HepG2 (cell line): ENCODE results near the gene RAPGEF6. TPM values are rescaled to one million over a fixed set of nuclear protein-coding genes. Genes with fewer than 3 reads are reported as not detected.

ENCODE experiments used
- GPN1 ChIP-seq: sonication (generic); formaldehyde crosslinking; IDR thresholded peaks from 2 replicates; pipeline ENCODE4 v1.5.1; 2020; ENCODE audit warnings: missing genetic modification reagents, borderline replicate concordance
- HNF4G ChIP-seq, 2 experiments: sonication (generic) in 1 of 2; formaldehyde crosslinking in 1 of 2; IDR thresholded peaks; 2 replicates each; pipeline versions ENCODE4 v1.4.0 to v1.6.1; 2011 to 2020; ENCODE audit warnings: borderline replicate concordance in 2 of 2, low read depth in 2 of 2, mild to moderate bottlenecking in 2 of 2, low read length in 1 of 2, missing genetic modification reagents in 1 of 2, moderate library complexity in 1 of 2
- JUNB ChIP-seq: sonication (generic); formaldehyde crosslinking; IDR thresholded peaks from 2 replicates; pipeline ENCODE4 v1.8.0; 2022; ENCODE audit warnings: missing genetic modification reagents, mild to moderate bottlenecking, borderline replicate concordance
- PRDM4 ChIP-seq: sonication (generic); formaldehyde crosslinking; IDR thresholded peaks from 2 replicates; pipeline ENCODE4 v1.9.0; 2021; ENCODE audit warnings: missing genetic modification reagents, borderline replicate concordance
- SMYD3 ChIP-seq: sonication (generic); formaldehyde crosslinking; IDR thresholded peaks from 2 replicates; pipeline ENCODE4 v1.8.1; 2023; ENCODE audit warnings: mild to moderate bottlenecking, missing genetic modification reagents
- SYNCRIP ChIP-seq: fragments of 200-400 bp; formaldehyde crosslinking; IDR thresholded peaks from 2 replicates; pipeline ENCODE4 v1.6.1; 2018; ENCODE audit warnings: mild to moderate bottlenecking, low read depth, low read length; ENCODE audit not compliant: insufficient read depth
- ZFP41 ChIP-seq: sonication (generic); formaldehyde crosslinking; IDR thresholded peaks from 2 replicates; pipeline ENCODE4 v1.4.0; 2020; ENCODE audit warnings: mild to moderate bottlenecking, missing genetic modification reagents, borderline replicate concordance
- ZNF33A ChIP-seq: sonication (generic); formaldehyde crosslinking; IDR thresholded peaks from 2 replicates; pipeline ENCODE4 v1.5.1; 2020; ENCODE audit warnings: missing genetic modification reagents, mild to moderate bottlenecking, moderate library complexity, borderline replicate concordance
- ZNF441 ChIP-seq: sonication (generic); formaldehyde crosslinking; IDR thresholded peaks from 2 replicates; pipeline ENCODE4 v1.7.0; 2021; ENCODE audit warnings: missing genetic modification reagents, borderline replicate concordance
- polyA plus RNA-seq, 8 experiments: library from polyadenylated mRNA; depleted of rRNA in 3 of 8; stranded (reverse) in 7 of 8; unstranded in 1 of 8; fragments of >200 nt; fragmentation: Illumina TruSeq in 4 of 8; extraction: Trizol in 4 of 8; gene quantifications; 2 replicates each; pipeline versions ENCODE4 v1.2.1 to v1.2.3, GENCODE V29; 2011 to 2016; ENCODE audit warnings: low read depth in 4 of 8, missing spikeins in 1 of 8, mixed read lengths in 1 of 8; ENCODE audit not compliant: insufficient read depth in 1 of 8
- total RNA-seq, 5 experiments: library from RNA; depleted of rRNA; stranded (reverse); fragments of >200 nt; fragmentation: Illumina TruSeq; extraction: Trizol; gene quantifications; 2 replicates each; pipeline ENCODE4 v1.2.3, GENCODE V29; 2016; ENCODE audit warnings: low read depth in 1 of 5
- TF ChIP-seq, protein P1 (sequence below): sonication (generic); formaldehyde crosslinking; IDR thresholded peaks from 2 replicates; pipeline ENCODE4 v1.8.0; 2022; ENCODE audit warnings: missing genetic modification reagents, mild to moderate bottlenecking, moderate library complexity, borderline replicate concordance
- TF ChIP-seq, protein P2 (sequence below): sonication (generic); formaldehyde crosslinking; IDR thresholded peaks from one replicate; pipeline ENCODE4 v1.5.1; 2020; ENCODE audit warnings: mild to moderate bottlenecking, missing genetic modification reagents; ENCODE audit errors: not compliant biosample characterization

Gene RAPGEF6
- total and polyA plus RNA-seq, 2 of the 13 experiments (the other 11 are each of a cell fraction or from before 2014, with no cell fraction given): 7.7 to 24.6 TPM

DNA sequence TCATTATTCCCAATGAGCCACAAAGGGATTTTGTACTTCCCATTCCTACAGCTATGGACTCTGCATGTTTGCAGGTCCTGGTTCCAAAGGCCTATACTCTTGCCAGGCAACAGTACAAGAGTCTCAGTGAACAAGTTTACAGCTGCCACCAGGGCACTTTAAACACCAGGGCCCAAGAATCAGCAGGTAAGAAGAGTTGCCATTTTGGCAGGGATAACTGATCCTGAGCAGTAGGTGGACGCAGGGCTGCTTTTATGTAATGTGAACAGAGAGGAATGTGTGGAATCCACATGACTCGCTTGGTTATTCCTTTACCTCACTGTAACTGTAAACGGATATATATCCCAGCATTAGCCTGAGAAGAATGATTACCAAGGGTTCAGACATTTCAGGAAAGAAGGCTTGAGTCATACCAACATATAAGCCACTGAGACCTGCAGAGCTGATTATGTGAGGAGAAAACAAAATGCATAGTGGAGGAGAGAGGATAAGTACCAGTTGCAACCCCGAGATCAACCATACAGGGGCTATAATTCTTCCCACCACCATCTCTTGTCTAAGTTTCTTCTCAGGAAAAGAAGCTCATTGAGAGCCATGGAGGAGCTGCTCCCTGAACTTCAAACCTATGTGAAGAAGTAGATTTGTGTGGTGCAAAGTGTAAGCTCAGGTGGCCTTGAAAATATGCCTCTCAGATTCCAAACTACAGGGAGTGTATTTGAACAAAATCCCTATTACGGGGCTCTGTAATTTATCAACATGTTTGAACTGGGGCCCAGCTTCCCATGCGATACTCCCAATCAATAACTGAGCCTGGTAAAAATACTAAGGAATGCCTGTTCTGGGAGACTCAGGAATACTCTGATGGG lies 24.6 kb downstream of the RAPGEF6 start (continued):
- TF ChIP-seq, protein P1, sequence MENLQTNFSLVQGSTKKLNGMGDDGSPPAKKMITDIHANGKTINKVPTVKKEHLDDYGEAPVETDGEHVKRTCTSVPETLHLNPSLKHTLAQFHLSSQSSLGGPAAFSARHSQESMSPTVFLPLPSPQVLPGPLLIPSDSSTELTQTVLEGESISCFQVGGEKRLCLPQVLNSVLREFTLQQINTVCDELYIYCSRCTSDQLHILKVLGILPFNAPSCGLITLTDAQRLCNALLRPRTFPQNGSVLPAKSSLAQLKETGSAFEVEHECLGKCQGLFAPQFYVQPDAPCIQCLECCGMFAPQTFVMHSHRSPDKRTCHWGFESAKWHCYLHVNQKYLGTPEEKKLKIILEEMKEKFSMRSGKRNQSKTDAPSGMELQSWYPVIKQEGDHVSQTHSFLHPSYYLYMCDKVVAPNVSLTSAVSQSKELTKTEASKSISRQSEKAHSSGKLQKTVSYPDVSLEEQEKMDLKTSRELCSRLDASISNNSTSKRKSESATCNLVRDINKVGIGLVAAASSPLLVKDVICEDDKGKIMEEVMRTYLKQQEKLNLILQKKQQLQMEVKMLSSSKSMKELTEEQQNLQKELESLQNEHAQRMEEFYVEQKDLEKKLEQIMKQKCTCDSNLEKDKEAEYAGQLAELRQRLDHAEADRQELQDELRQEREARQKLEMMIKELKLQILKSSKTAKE (CRISPR knock-in tag): no peak
- TF ChIP-seq, protein P2, sequence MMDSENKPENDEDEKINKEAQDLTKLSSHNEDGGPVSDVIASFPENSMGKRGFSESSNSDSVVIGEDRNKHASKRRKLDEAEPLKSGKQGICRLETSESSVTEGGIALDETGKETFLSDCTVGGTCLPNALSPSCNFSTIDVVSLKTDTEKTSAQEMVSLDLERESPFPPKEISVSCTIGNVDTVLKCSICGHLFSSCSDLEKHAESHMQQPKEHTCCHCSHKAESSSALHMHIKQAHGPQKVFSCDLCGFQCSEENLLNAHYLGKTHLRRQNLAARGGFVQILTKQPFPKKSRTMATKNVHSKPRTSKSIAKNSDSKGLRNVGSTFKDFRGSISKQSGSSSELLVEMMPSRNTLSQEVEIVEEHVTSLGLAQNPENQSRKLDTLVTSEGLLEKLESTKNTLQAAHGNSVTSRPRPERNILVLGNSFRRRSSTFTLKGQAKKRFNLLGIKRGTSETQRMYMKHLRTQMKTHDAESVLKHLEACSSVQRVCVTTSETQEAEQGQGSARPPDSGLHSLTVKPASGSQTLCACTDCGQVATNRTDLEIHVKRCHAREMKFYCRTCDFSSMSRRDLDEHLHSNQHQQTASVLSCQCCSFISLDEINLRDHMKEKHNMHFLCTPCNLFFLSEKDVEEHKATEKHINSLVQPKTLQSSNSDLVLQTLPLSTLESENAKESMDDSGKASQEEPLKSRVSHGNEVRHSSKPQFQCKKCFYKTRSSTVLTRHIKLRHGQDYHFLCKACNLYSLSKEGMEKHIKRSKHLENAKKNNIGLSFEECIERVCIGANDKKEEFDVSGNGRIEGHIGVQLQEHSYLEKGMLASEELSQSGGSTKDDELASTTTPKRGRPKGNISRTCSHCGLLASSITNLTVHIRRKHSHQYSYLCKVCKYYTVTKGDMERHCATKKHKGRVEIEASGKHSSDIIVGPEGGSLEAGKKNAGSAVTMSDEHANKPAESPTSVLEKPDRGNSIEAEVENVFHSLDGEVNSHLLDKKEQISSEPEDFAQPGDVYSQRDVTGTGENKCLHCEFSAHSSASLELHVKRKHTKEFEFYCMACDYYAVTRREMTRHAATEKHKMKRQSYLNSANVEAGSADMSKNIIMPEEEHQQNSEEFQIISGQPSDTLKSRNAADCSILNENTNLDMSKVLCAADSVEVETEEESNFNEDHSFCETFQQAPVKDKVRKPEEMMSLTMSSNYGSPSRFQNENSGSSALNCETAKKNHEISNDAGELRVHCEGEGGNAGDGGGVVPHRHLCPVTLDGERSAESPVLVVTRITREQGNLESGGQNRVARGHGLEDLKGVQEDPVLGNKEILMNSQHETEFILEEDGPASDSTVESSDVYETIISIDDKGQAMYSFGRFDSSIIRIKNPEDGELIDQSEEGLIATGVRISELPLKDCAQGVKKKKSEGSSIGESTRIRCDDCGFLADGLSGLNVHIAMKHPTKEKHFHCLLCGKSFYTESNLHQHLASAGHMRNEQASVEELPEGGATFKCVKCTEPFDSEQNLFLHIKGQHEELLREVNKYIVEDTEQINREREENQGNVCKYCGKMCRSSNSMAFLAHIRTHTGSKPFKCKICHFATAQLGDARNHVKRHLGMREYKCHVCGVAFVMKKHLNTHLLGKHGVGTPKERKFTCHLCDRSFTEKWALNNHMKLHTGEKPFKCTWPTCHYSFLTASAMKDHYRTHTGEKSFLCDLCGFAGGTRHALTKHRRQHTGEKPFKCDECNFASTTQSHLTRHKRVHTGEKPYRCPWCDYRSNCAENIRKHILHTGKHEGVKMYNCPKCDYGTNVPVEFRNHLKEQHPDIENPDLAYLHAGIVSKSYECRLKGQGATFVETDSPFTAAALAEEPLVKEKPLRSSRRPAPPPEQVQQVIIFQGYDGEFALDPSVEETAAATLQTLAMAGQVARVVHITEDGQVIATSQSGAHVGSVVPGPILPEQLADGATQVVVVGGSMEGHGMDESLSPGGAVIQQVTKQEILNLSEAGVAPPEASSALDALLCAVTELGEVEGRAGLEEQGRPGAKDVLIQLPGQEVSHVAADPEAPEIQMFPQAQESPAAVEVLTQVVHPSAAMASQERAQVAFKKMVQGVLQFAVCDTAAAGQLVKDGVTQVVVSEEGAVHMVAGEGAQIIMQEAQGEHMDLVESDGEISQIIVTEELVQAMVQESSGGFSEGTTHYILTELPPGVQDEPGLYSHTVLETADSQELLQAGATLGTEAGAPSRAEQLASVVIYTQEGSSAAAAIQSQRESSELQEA (CRISPR knock-in tag): no peak
- TF ChIP-seq HNF4G (IDR thresholded peaks at IDR 0.05; ENCODE audit: borderline replicate concordance, low read depth, low read length) (peak; percentile 60), HNF4G (CRISPR knock-in tag; IDR thresholded peaks at IDR 0.05; ENCODE audit: borderline replicate concordance, low read depth) (no peak), ZNF33A (CRISPR knock-in tag) (no peak), SYNCRIP (no peak), ZNF441 (CRISPR knock-in tag) (peak; percentile 65; the same call in 1 of the 2 replicates), ZFP41 (CRISPR knock-in tag) (no peak), GPN1 (CRISPR knock-in tag) (no peak), SMYD3 (CRISPR knock-in tag) (no peak), PRDM4 (no peak), JUNB (CRISPR knock-in tag) (no peak)
